ENCODE data around the gene LHFPL3.

Gene LHFPL3

GRCh38 chr7:104761892-104762291 is 433.5 kb downstream of the LHFPL3 start:
- in situ Hi-C loops (cut with HindIII; ENCODE audit: low pct_ligation_motif_present, low sequenced_read_pairs): no loop called here
- Histone ChIP-seq H3K27me3 (replicated peaks) (no peaks in the 10 kb centered on the region), H3K27ac (no peak overlapping the region), H3K4me3 (ENCODE audit: low read depth, low read length) (no peak overlapping the region), H3K36me3 (replicated peaks) (no peaks in the 10 kb centered on the region)
- TF ChIP-seq, protein P1, sequence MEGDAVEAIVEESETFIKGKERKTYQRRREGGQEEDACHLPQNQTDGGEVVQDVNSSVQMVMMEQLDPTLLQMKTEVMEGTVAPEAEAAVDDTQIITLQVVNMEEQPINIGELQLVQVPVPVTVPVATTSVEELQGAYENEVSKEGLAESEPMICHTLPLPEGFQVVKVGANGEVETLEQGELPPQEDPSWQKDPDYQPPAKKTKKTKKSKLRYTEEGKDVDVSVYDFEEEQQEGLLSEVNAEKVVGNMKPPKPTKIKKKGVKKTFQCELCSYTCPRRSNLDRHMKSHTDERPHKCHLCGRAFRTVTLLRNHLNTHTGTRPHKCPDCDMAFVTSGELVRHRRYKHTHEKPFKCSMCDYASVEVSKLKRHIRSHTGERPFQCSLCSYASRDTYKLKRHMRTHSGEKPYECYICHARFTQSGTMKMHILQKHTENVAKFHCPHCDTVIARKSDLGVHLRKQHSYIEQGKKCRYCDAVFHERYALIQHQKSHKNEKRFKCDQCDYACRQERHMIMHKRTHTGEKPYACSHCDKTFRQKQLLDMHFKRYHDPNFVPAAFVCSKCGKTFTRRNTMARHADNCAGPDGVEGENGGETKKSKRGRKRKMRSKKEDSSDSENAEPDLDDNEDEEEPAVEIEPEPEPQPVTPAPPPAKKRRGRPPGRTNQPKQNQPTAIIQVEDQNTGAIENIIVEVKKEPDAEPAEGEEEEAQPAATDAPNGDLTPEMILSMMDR (IDR thresholded peaks at IDR 0.05; ENCODE audit: low read depth, low read length, missing control alignments): no peak
- DNase-seq: no peak

DNA sequence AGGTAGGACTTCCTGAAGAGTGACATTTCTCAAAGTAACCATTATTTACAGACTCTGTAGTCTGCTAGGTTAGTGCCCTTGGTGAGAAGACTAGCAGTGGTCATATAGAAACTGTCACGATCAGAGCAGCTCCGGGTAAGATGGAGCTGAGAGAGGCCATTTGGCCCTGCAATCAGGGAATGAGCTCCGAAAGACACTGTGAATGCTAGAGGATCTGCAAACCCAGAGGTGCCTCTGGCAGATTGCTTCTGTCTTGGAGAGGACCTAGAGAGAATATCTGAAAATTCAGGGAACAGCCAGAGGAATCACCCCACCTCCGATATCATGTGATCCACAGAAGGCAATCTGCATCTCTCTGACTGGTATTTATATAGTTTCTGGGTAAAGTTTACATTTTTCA is 438.7 kb downstream of the LHFPL3 start:
- in situ Hi-C loops (cut with HindIII; ENCODE audit: low pct_ligation_motif_present, low sequenced_read_pairs): no loop called here
- H3K36me3 ChIP-seq (replicated peaks): no peaks in the 10 kb centered on the region
- no peak overlapping the region for H3K27ac ChIP-seq
- TF ChIP-seq, protein P1 (IDR thresholded peaks at IDR 0.05; ENCODE audit: low read depth, low read length, missing control alignments): no peak
- no peaks in the 10 kb centered on the region for H3K27me3 ChIP-seq (replicated peaks)
- no peak overlapping the region for H3K4me3 ChIP-seq (ENCODE audit: low read depth, low read length)
- no peak for DNase-seq

GRCh38 chr7:104767826-104768536 is 439.6 kb downstream of the LHFPL3 start:
- no peak overlapping the region for H3K4me3 ChIP-seq (ENCODE audit: low read depth, low read length)
- TF ChIP-seq, protein P1 (IDR thresholded peaks at IDR 0.05; ENCODE audit: low read depth, low read length, missing control alignments): no peak
- H3K27me3 ChIP-seq (replicated peaks): no peaks in the 10 kb centered on the region
- no peak overlapping the region for H3K27ac ChIP-seq
- no peaks in the 10 kb centered on the region for H3K36me3 ChIP-seq (replicated peaks)
- DNase-seq: no peak
- in situ Hi-C loops (cut with HindIII; ENCODE audit: low pct_ligation_motif_present, low sequenced_read_pairs): no loop called here

- Histone ChIP-seq H3K36me3 (replicated peaks) (no peaks in the 10 kb centered on the region), H3K27me3 (replicated peaks) (no peaks in the 10 kb centered on the region), H3K27ac (no peak overlapping the region), H3K4me3 (ENCODE audit: low read depth, low read length) (no peak overlapping the region)
- TF ChIP-seq, protein P1 (IDR thresholded peaks at IDR 0.05; ENCODE audit: low read depth, low read length, missing control alignments): no peak
- DNase-seq: no peak
- in situ Hi-C loops (cut with HindIII; ENCODE audit: low pct_ligation_motif_present, low sequenced_read_pairs): no loop called here
These were observed 444.3 kb downstream of the LHFPL3 start for GRCh38 chr7:104772405-104773345.

DNA sequence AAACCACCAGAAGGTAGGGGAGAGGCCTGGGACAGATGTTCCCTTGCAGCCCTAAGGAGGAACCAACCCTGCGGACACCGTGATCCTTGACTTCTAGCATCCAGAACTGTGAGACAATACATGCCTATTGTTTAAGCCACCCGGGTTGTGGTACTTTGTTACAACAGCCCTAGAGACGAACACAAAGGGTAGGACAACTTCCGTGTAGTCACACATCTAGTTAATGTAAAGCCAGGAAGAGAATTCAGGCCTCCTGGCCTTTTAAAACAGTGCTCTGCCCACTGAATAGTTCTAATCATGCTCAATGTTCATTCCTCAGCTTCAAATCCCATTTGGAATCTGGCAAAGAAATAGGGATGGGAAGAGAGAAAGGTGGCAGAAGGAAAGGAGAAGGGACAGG is 445.4 kb downstream of the LHFPL3 start:
- TF ChIP-seq, protein P1 (IDR thresholded peaks at IDR 0.05; ENCODE audit: low read depth, low read length, missing control alignments): no peak
- Histone ChIP-seq H3K27me3 (replicated peaks) (no peaks in the 10 kb centered on the region), H3K4me3 (ENCODE audit: low read depth, low read length) (no peak overlapping the region), H3K27ac (no peak overlapping the region), H3K36me3 (replicated peaks) (no peaks in the 10 kb centered on the region)
- in situ Hi-C loops (cut with HindIII; ENCODE audit: low pct_ligation_motif_present, low sequenced_read_pairs): no loop called here
- DNase-seq: no peak

Data from brain microvascular endothelial cell (primary cell).